ENCODE measurements around the gene LRRC8B. TPM values are rescaled to one million over a fixed set of nuclear protein-coding genes. Genes with fewer than 3 reads are reported as not detected.

LRRC8B gene
- total RNA-seq, 3 donors from 2014 or later (not counting 1 experiment from before 2014, with no cell fraction given): 1.7 to 2.9 (median 2.9) TPM

DNA sequence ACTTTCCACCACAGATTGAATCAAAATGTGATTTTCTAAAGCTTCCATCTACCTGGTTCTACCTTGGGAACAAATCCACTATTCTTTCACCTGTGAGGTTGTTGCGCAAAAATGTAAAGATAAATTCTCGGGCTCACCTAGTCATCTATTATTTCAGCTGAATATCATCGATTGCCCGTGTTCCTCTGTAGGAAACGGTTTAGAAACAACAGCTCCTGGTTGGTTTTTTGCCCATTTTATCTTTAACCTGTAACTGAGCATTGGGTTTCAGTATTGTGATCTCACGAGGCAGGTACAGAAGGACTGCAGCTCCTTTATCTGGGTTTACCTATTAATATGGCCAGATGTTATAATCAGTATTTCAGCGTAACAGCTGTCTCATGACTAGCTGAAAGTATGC, 55.4 kb downstream of the LRRC8B start:
- DNase-seq: no peak
- Histone ChIP-seq H3K4me1 (ENCODE audit: control insufficient read depth, insufficient read depth, low read length) (no peaks in the 10 kb centered on the region), H3K27me3 (ENCODE audit: control insufficient read depth, insufficient read depth, low read length) (no peaks in the 10 kb centered on the region), H3K27ac (ENCODE audit: low read length) (no peak overlapping the region), H3K36me3 (ENCODE audit: control insufficient read depth, insufficient read depth, low read length) (peaks cover 11% of the 10 kb centered on the region), H3K9me3 (ENCODE audit: control insufficient read depth, insufficient read depth, low read length) (no peaks in the 10 kb centered on the region), H3K4me3 (ENCODE audit: low read length) (no peak overlapping the region)
- H3K36me3 Mint-ChIP-seq: no peaks in the 10 kb centered on the region
- TF ChIP-seq, protein P1, sequence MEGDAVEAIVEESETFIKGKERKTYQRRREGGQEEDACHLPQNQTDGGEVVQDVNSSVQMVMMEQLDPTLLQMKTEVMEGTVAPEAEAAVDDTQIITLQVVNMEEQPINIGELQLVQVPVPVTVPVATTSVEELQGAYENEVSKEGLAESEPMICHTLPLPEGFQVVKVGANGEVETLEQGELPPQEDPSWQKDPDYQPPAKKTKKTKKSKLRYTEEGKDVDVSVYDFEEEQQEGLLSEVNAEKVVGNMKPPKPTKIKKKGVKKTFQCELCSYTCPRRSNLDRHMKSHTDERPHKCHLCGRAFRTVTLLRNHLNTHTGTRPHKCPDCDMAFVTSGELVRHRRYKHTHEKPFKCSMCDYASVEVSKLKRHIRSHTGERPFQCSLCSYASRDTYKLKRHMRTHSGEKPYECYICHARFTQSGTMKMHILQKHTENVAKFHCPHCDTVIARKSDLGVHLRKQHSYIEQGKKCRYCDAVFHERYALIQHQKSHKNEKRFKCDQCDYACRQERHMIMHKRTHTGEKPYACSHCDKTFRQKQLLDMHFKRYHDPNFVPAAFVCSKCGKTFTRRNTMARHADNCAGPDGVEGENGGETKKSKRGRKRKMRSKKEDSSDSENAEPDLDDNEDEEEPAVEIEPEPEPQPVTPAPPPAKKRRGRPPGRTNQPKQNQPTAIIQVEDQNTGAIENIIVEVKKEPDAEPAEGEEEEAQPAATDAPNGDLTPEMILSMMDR (IDR thresholded peaks at IDR 0.05): no peak
- intact Hi-C loops (cut with micrococcal nuclease): no loop called here
- H3K9me3 Mint-ChIP-seq: no peaks in the 10 kb centered on the region
- 96% methylated on average over 7 of the region's 7 CpGs for WGBS (ENCODE audit: insufficient coverage)
- H3K27me3 Mint-ChIP-seq (ENCODE audit: low read depth in 2 of 2): no peaks in the 10 kb centered on the region
- no peak overlapping the region for H3K27ac Mint-ChIP-seq
- no peak overlapping the region for H3K4me3 Mint-ChIP-seq
- no peak for ATAC-seq
- no peaks in the 10 kb centered on the region for H3K4me1 Mint-ChIP-seq

DNA sequence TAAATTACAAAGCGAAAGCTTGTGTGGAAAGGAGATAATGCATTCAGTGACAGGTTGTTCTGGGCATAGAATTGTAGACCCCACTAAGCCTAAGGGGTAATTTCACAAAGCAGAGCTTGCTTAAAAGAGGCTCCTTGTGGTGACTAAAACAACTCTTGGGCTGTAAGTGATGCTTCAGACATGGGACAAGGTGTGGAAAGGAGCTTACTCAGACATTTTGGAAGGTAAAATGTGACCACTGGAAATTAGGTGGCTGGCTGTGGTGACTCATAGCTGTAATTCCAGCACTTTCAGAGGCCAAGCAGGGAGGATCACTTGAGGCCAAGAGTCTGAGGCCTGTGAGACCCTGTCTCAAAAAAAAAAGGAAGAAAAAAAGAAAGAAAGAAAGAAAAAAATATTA, 57.2 kb downstream of the LRRC8B start:
- intact Hi-C loops (cut with micrococcal nuclease): no loop called here
- Histone ChIP-seq H3K36me3 (ENCODE audit: control insufficient read depth, insufficient read depth, low read length) (peaks cover 11% of the 10 kb centered on the region), H3K4me1 (ENCODE audit: control insufficient read depth, insufficient read depth, low read length) (no peaks in the 10 kb centered on the region), H3K27me3 (ENCODE audit: control insufficient read depth, insufficient read depth, low read length) (no peaks in the 10 kb centered on the region), H3K4me3 (ENCODE audit: low read length) (no peak overlapping the region), H3K9me3 (ENCODE audit: control insufficient read depth, insufficient read depth, low read length) (no peaks in the 10 kb centered on the region), H3K27ac (ENCODE audit: low read length) (no peak overlapping the region)
- H3K4me3 Mint-ChIP-seq: no peak overlapping the region
- H3K27me3 Mint-ChIP-seq (ENCODE audit: low read depth in 2 of 2): no peaks in the 10 kb centered on the region
- H3K4me1 Mint-ChIP-seq: no peaks in the 10 kb centered on the region
- 100% methylated on average over 1 of the region's 1 CpG for WGBS (ENCODE audit: insufficient coverage)
- DNase-seq: no peak
- no peaks in the 10 kb centered on the region for H3K36me3 Mint-ChIP-seq
- TF ChIP-seq, protein P1 (IDR thresholded peaks at IDR 0.05): no peak
- H3K27ac Mint-ChIP-seq: no peak overlapping the region
- H3K9me3 Mint-ChIP-seq: no peaks in the 10 kb centered on the region
- ATAC-seq: no peak

DNA sequence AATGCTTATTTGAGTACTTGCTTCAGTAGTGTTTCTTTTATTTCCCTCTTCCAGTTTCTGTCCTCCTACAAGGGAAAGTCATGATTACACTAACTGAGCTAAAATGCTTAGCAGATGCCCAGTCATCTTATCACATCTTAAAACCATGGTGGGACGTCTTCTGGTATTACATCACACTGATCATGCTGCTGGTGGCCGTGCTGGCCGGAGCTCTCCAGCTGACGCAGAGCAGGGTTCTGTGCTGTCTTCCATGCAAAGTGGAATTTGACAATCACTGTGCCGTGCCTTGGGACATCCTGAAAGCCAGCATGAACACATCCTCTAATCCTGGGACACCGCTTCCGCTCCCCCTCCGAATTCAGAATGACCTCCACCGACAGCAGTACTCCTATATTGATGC, 57.9 kb downstream of the LRRC8B start:
- no peaks in the 10 kb centered on the region for H3K27me3 Mint-ChIP-seq (ENCODE audit: low read depth in 2 of 2)
- intact Hi-C loops (cut with micrococcal nuclease): no loop called here
- no peaks in the 10 kb centered on the region for H3K36me3 Mint-ChIP-seq
- Histone ChIP-seq H3K4me1 (ENCODE audit: control insufficient read depth, insufficient read depth, low read length) (no peaks in the 10 kb centered on the region), H3K36me3 (ENCODE audit: control insufficient read depth, insufficient read depth, low read length) (peaks cover 11% of the 10 kb centered on the region), H3K27ac (ENCODE audit: low read length) (no peak overlapping the region), H3K27me3 (ENCODE audit: control insufficient read depth, insufficient read depth, low read length) (no peaks in the 10 kb centered on the region), H3K9me3 (ENCODE audit: control insufficient read depth, insufficient read depth, low read length) (no peaks in the 10 kb centered on the region), H3K4me3 (ENCODE audit: low read length) (no peak overlapping the region)
- no peak overlapping the region for H3K27ac Mint-ChIP-seq
- no peaks in the 10 kb centered on the region for H3K9me3 Mint-ChIP-seq
- no peaks in the 10 kb centered on the region for H3K4me1 Mint-ChIP-seq
- 94% methylated on average over 9 of the region's 9 CpGs for WGBS (ENCODE audit: insufficient coverage)
- DNase-seq: no peak
- no peak overlapping the region for H3K4me3 Mint-ChIP-seq
- TF ChIP-seq, protein P1 (IDR thresholded peaks at IDR 0.05): no peak
- no peak for ATAC-seq

DNA sequence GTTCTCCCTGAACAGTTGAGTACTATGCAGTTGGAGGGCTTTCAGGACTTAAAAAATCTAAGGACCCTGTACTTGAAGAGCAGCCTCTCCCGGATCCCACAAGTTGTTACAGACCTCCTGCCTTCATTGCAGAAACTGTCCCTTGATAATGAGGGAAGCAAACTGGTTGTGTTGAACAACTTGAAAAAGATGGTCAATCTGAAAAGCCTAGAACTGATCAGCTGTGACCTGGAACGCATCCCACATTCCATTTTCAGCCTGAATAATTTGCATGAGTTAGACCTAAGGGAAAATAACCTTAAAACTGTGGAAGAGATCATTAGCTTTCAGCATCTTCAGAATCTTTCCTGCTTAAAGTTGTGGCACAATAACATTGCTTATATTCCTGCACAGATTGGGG, 59.6 kb downstream of the LRRC8B start:
- Histone ChIP-seq H3K9me3 (ENCODE audit: control insufficient read depth, insufficient read depth, low read length) (no peaks in the 10 kb centered on the region), H3K4me3 (ENCODE audit: low read length) (no peak overlapping the region), H3K36me3 (ENCODE audit: control insufficient read depth, insufficient read depth, low read length) (peaks cover 11% of the 10 kb centered on the region), H3K27me3 (ENCODE audit: control insufficient read depth, insufficient read depth, low read length) (no peaks in the 10 kb centered on the region), H3K27ac (ENCODE audit: low read length) (no peak overlapping the region), H3K4me1 (ENCODE audit: control insufficient read depth, insufficient read depth, low read length) (no peaks in the 10 kb centered on the region)
- Mint-ChIP-seq H3K9me3 (no peaks in the 10 kb centered on the region), H3K36me3 (no peaks in the 10 kb centered on the region), H3K27me3 (ENCODE audit: low read depth in 2 of 2) (no peaks in the 10 kb centered on the region), H3K4me3 (no peak overlapping the region), H3K4me1 (no peaks in the 10 kb centered on the region), H3K27ac (no peak overlapping the region)
- TF ChIP-seq, protein P1 (IDR thresholded peaks at IDR 0.05): no peak
- intact Hi-C loops (cut with micrococcal nuclease): no loop called here
- no peak for DNase-seq
- 88% methylated on average over 2 of the region's 2 CpGs for WGBS (ENCODE audit: insufficient coverage)
- ATAC-seq: no peak

Data from natural killer cell (primary cell).